H1 (cell line): ENCODE measurements around the gene KCND3. TPM values are rescaled to one million over a fixed set of nuclear protein-coding genes. Genes with fewer than 3 reads are reported as not detected.

Source experiments
- GTF2F1 ChIP-seq: IDR thresholded peaks from 2 replicates; pipeline ENCODE4 v1.6.1; 2012; ENCODE audit warnings: low read depth, low read length, improper control_type of control experiment, borderline replicate concordance
- KDM4A ChIP-seq: IDR thresholded peaks from one replicate; pipeline ENCODE4 v1.7.1; 2012; ENCODE audit warnings: low read depth, mild to moderate bottlenecking, moderate library complexity, low read length, inconsistent platforms; ENCODE audit not compliant: severe bottlenecking
- SP2 ChIP-seq: IDR thresholded peaks from 2 replicates; pipeline ENCODE4 v1.6.1; 2012; ENCODE audit warnings: mild to moderate bottlenecking, low read length, inconsistent platforms
- TCF12 ChIP-seq: IDR thresholded peaks from 2 replicates; pipeline ENCODE4 v1.6.1; 2011; ENCODE audit warnings: low read depth, mild to moderate bottlenecking, low read length
- polyA plus RNA-seq, 7 experiments: library from polyadenylated mRNA; depleted of rRNA in 3 of 7; stranded (reverse) in 5 of 7; unstranded in 2 of 7; fragments of >200 nt in 5 of 7; fragments of 200-250 nt in 2 of 7; gene quantifications; 1 replicate in 5 of 7; 2 replicates in 1 of 7; 4 replicates in 1 of 7; pipeline versions ENCODE4 v1.2.1 to v1.2.3, GENCODE V29; 2011 to 2013; ENCODE audit warnings: missing spikeins in 2 of 7, mixed read lengths in 2 of 7
- total RNA-seq: library from RNA; stranded (reverse); fragmentation: NEBNext Ultra II Directional; extraction: Animal tissue kit (Norgen Biotek cat#: 25700); gene quantifications from 2 replicates; pipeline ENCODE4 v1.2.1, GENCODE V29; 2021

KCND3 gene
- total and polyA plus RNA-seq, 2 of the 8 experiments (the other 6 are each of a cell fraction or from before 2014, with no cell fraction given) = 0.14 to 0.48 TPM

DNA sequence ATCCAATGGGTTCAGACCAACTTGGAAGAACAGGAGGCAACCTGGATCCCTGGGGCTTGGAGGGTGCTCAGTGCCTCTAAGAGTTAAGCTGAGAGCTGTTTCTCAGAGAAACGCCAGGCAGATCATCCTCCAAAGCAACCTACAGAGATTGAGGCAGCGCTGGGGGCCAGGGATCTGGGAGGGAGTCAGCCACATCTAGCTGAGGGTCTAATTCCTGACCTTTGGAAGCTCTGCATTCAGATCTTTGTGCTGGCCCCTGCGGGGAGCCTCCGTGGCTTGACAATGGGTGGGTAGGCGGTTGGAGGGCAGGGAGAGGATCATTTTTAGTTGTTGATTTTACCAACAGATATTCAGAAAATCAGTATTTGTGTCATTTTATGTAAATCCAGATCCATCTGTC is 154.5 kb downstream of the KCND3 start (continued):
- TF ChIP-seq TCF12 (no peak), KDM4A (no peak), GTF2F1 (no peak), SP2 (no peak)
